Left lung (tissue), 10 donors: ENCODE measurements around the gene C8G. TPM values are rescaled to one million over a fixed set of nuclear protein-coding genes. Genes with fewer than 3 reads are reported as not detected.

Source experiments
- ATAC-seq: fragments of 200-7000 bp; cut with Tn5 transposase; one replicate; pipeline ENCODE4 v1.9.1; 2020; ENCODE audit warnings: moderate library complexity
- DNase-seq, 4 donors: peaks; one replicate each; pipeline ENCODE4 v3.0.0-alpha.2; 2013 to 2020
- H3K27ac ChIP-seq, 2 donors: fragments of 200-600 bp; sonication (generic) in 1 of 2; one replicate each; pipeline versions ENCODE4 v1.5.0 to v1.8.0; 2020 to 2021
- H3K27me3 ChIP-seq, 2 donors: fragments of 200-600 bp; sonication (generic) in 1 of 2; one replicate each; pipeline versions ENCODE4 v1.5.0 to v1.8.0; 2020 to 2021
- H3K36me3 ChIP-seq, 2 donors: fragments of 200-600 bp; sonication (generic) in 1 of 2; one replicate each; pipeline versions ENCODE4 v1.5.0 to v1.8.0; 2020 to 2021
- H3K4me1 ChIP-seq, 2 donors: fragments of 200-600 bp; one replicate each; pipeline ENCODE4 v1.8.0; 2021
- H3K4me3 ChIP-seq, 2 donors: fragments of 200-600 bp; sonication (generic) in 1 of 2; one replicate each; pipeline versions ENCODE4 v1.5.0 to v1.8.0; 2020 to 2021; ENCODE audit warnings: mild to moderate bottlenecking in 1 of 2
- H3K9me3 ChIP-seq, 2 donors: fragments of 200-600 bp; sonication (generic) in 1 of 2; one replicate each; pipeline versions ENCODE4 v1.5.0 to v1.8.0; 2020 to 2021
- intact Hi-C, 2 donors: fragments of 100-400 bp; cut with DNase I; formaldehyde crosslinking; loops; one replicate each; pipeline versions ENCODE4 v1.11.2 to v1.14.2; 2022
- polyA plus RNA-seq, 6 donors: library from polyadenylated mRNA; unstranded; fragments of 120-200 nt; gene quantifications; one replicate each; pipeline ENCODE4 v1.2.1, GENCODE V29; 2013; ENCODE audit not compliant: insufficient read length in 6 of 6
- total RNA-seq, 2 donors: library from RNA; stranded (reverse); fragmentation: NEBNext Ultra II Directional; extraction: Animal tissue kit (Norgen Biotek cat#: 25700); gene quantifications; one replicate each; pipeline ENCODE4 v1.2.1, GENCODE V29; 2021
- TF ChIP-seq, protein P1 (sequence below), 2 donors: fragments of 200-600 bp; sonication (generic) in 1 of 2; IDR thresholded peaks; one replicate each; pipeline versions ENCODE4 v1.5.0 to v1.8.0; 2021; ENCODE audit warnings: antibody characterized with exemption in 2 of 2
- donor health status: DM: no; HTN: yes; CAD: no.
- donor health status: DM: no; HTN: no; CAD: no.

Gene C8G
- total and polyA plus RNA-seq, 8 donors: 0.47 to 1.2 (median 0.85) TPM

DNA sequence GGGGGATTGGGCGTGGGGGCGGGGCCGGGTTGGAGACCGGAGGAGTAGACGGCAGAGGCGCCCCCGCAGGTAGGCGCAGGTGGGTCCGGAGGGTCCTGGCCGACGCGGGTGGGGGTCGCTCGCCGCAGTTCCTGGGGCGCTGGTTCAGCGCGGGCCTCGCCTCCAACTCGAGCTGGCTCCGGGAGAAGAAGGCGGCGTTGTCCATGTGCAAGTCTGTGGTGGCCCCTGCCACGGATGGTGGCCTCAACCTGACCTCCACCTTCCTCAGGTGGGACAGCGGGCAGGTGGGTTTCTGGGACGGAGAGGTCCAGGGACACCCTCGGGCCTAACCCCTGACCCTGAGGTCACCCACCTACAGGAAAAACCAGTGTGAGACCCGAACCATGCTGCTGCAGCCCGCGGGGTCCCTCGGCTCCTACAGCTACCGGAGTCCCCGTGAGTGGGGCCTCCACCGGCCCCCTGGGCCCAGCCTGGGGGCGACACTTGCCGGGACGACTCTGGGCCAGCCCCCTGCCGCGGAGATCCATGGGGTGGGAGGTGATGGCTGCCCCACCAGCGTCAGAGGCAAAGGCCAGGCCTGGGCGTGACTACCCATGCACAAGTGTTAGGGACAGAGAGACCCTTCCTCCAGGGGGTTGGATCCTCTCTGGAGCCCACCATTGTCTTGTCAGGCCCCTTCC, 34.0 kb downstream of the C8G start:
- intact Hi-C loops: no loop called here
- ATAC-seq: no peak
- no peak for DNase-seq
- peaks cover 17 to 45% of the 10 kb centered on the region in 2 donors for H3K4me1 ChIP-seq
- no peaks in the 10 kb centered on the region for H3K36me3 ChIP-seq
- H3K27ac ChIP-seq: peak overlapping the region in 1 of 2 donors; percentile 78
- no peak overlapping the region for H3K4me3 ChIP-seq
- no peaks in the 10 kb centered on the region for H3K9me3 ChIP-seq
- TF ChIP-seq, protein P1, sequence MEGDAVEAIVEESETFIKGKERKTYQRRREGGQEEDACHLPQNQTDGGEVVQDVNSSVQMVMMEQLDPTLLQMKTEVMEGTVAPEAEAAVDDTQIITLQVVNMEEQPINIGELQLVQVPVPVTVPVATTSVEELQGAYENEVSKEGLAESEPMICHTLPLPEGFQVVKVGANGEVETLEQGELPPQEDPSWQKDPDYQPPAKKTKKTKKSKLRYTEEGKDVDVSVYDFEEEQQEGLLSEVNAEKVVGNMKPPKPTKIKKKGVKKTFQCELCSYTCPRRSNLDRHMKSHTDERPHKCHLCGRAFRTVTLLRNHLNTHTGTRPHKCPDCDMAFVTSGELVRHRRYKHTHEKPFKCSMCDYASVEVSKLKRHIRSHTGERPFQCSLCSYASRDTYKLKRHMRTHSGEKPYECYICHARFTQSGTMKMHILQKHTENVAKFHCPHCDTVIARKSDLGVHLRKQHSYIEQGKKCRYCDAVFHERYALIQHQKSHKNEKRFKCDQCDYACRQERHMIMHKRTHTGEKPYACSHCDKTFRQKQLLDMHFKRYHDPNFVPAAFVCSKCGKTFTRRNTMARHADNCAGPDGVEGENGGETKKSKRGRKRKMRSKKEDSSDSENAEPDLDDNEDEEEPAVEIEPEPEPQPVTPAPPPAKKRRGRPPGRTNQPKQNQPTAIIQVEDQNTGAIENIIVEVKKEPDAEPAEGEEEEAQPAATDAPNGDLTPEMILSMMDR (IDR thresholded peaks at IDR 0.05): no peak
- H3K27me3 ChIP-seq: peaks cover 0 to 46% of the 10 kb centered on the region in 2 donors

DNA sequence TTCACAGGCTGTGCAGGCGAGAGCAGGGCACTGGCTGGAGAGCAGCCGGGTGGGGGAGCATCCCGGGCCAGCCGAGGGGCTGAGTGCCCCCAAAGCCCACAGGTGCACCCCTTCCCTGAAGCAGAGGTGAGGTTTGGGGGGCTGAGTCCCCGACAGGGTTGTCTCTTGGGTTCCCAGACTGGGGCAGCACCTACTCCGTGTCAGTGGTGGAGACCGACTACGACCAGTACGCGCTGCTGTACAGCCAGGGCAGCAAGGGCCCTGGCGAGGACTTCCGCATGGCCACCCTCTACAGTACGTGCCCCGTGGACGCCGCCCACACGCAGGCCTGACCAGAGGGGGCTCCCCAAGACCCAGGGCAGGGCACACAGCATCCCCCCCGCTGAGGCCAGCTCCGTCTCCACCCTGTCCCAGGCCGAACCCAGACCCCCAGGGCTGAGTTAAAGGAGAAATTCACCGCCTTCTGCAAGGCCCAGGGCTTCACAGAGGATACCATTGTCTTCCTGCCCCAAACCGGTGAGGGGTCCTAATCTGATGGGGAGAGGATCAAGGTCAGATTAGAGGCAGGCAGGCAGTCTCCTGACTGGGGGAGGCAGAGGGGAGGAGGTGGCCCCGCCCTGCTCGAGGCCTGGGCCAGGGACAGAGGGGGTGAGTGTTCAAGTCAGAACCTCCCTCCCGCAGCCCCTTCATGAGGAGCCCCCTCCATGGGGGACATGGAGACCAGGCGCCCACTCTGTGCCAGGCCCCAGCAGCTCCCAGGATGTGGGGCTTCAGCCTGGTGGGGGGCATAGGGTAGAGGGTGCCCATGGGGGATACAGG, 34.9 kb downstream of the C8G start:
- intact Hi-C loops: no loop called here
- no peak for DNase-seq
- H3K4me1 ChIP-seq: peaks cover 17 to 36% of the 10 kb centered on the region in 2 donors
- no peak for ATAC-seq
- no peaks in the 10 kb centered on the region for H3K36me3 ChIP-seq
- no peaks in the 10 kb centered on the region for H3K9me3 ChIP-seq
- no peak overlapping the region for H3K4me3 ChIP-seq
- peaks cover 9 to 56% of the 10 kb centered on the region in 2 donors for H3K27me3 ChIP-seq
- peak overlapping the region in 1 of 2 donors; percentile 78 for H3K27ac ChIP-seq
- TF ChIP-seq, protein P1 (IDR thresholded peaks at IDR 0.05): no peak

DNA sequence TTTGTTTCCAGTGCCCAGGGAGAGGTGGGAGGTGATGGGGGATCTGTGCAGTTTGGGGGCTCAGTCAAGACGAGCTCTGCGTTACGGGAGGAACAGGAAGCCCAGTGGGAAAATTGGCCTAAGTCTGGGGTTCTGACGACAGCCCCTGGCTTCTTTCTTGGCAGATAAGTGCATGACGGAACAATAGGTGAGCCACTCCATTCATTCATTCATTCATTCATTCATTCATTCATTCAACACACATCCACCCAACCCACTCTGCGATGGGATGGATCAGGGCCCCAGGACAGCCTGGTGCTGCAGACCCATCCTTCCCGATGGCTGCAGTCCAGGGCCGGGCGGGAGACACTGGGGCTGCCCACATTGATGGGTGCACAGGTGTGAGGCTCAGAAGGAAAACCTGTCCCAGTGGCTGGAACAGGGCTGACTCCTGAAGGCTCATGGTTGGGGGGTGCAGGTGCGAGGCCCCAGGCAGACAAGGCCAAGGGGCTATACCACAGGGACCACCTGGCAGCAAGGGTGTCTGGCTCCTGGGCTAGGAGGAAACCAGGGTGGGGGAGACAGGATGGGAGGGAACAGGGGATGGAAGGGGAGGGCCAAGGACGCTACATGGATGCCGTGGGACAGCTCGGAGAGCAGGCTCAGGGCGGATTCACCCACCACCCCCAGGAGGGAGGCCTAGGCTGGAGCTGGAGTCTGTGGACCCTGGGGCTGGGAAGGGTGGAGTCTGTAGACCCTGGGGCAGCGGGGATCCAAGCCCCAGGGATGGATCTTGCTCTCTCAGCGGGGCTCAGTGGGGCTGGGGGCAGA, 35.8 kb downstream of the C8G start:
- Histone ChIP-seq H3K36me3 (no peaks in the 10 kb centered on the region), H3K4me3 (no peak overlapping the region), H3K27ac (peak overlapping the region; percentile 69 to 78), H3K4me1 (peaks cover 11 to 27% of the 10 kb centered on the region in 2 donors), H3K9me3 (no peaks in the 10 kb centered on the region), H3K27me3 (peaks cover 18 to 60% of the 10 kb centered on the region in 2 donors)
- no peak for DNase-seq
- ATAC-seq: no peak
- intact Hi-C loops: no loop called here
- TF ChIP-seq, protein P1 (IDR thresholded peaks at IDR 0.05): no peak

DNA sequence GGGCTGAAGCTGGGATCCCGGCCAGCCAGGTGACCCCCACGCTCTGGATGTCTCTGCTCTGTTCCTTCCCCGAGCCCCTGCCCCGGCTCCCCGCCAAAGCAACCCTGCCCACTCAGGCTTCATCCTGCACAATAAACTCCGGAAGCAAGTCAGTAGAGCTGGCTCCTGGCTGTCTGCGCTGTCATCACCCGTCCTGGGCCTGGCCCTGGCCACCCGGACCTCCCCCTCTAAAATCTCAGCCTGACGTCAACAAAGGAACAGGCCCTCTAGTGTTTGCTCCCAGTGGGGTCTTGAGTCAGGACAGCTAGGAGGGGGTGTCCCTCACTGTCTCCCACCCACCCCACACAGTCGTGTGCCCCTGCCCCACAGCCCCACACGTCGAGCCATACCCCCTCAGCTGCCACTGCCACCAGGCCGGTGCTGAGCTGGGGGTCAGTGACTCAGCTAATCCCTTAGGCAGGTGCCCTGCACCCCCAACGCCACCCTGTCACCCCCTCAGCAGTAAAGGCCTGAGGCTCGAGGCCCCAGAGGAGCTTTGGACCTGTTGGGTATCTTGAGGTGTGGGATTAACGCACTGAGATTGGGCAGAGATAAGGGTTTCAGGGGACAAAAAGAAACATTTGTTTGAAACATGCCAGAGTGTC, 36.7 kb downstream of the C8G start:
- DNase-seq (no peak), ATAC-seq (no peak)
- peak overlapping the region; percentile 69 to 78 for H3K27ac ChIP-seq
- H3K4me1 ChIP-seq: peaks cover 9 to 21% of the 10 kb centered on the region in 2 donors
- no peaks in the 10 kb centered on the region for H3K9me3 ChIP-seq
- H3K27me3 ChIP-seq: peaks cover 24 to 62% of the 10 kb centered on the region in 2 donors
- no peak overlapping the region for H3K4me3 ChIP-seq
- intact Hi-C loops: no loop called here
- H3K36me3 ChIP-seq: no peaks in the 10 kb centered on the region
- TF ChIP-seq, protein P1 (IDR thresholded peaks at IDR 0.05): no peak
